Esophagus squamous epithelium (tissue), 4 donors: ENCODE data around the gene MUCL3.

Source experiments
- CTCF ChIP-seq, 6 experiments: fragments of 450-650 bp in 4 of 6; fragments of 200-600 bp in 2 of 6; sonication (generic) in 2 of 6; IDR thresholded peaks; one replicate each; pipeline ENCODE4 v1.5.1; 2016 to 2019; ENCODE audit warnings: antibody characterized with exemption in 6 of 6, mild to moderate bottlenecking in 4 of 6, moderate library complexity in 4 of 6
- POLR2A ChIP-seq, 4 donors: fragments of 450-650 bp; IDR thresholded peaks; one replicate each; pipeline ENCODE4 v1.6.1; 2017; ENCODE audit warnings: antibody characterized with exemption in 4 of 4, mild to moderate bottlenecking in 4 of 4, moderate library complexity in 3 of 4

GRCh38 chr6:30893666-30894065 lies 47.1 kb upstream of the MUCL3 start:
- TF ChIP-seq CTCF (IDR thresholded peaks at IDR 0.05) (no peak), POLR2A (IDR thresholded peaks at IDR 0.05) (no peak)
